DMS153 treated with DMSO at 0.1 percent for 48 hours (cell line): ENCODE measurements around the gene BICDL2.
"Not testable (repeated sequence)": the region's sequence is repeated elsewhere in the genome, so short reads cannot be mapped to it uniquely, and the experiment has no call there.

Source experiments
- DNase-seq: peaks from one replicate; lab custom pipeline; 2025; ENCODE audit not compliant: unreplicated experiment; lab: John Stamatoyannopoulos, UW

The BICDL2 gene

DNA sequence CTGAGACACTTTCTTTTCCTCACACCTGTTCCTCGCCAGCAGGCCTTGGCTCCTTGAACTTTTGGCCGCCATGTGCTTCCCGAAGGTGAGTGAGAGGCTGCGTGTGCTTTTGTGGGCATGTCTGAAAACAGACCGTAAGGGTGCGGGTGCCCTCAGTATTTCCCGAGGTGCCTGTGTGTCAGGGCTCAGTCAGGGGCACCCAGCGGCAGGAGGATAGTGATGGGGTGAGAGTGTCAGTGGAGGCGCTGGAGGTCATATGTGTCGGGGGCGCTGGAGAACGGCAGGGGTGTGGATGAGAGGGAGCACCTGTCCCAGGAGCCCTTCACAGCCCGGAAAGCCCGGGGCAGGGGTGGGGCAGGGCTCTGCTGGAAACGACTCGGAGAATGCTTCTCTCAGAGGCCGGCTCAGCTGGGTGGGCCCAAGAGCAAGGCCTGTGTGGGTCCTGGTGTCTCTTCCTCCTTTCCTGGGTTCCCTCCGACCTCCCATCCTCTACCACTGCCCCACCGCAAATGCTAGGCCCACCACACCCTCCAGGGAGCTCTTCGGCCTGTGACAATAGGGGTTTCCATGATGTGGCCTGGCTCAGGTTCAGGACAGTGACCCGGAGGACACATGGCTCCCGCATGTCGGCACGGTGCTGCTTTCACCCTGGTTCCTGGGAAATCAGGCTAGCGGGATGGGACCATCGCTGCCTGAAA lies 29.1 kb upstream of the BICDL2 start:
- DNase-seq, result no peak

GRCh38 chr16:3065069-3065741 lies 28.5 kb upstream of the BICDL2 start, which contains the start of gene IL32:
TSS of gene IL32 (plus strand) at chr16:3065640. CDS start at chr16:3065812, 172 bp downstream.
- no peak for DNase-seq

DNA sequence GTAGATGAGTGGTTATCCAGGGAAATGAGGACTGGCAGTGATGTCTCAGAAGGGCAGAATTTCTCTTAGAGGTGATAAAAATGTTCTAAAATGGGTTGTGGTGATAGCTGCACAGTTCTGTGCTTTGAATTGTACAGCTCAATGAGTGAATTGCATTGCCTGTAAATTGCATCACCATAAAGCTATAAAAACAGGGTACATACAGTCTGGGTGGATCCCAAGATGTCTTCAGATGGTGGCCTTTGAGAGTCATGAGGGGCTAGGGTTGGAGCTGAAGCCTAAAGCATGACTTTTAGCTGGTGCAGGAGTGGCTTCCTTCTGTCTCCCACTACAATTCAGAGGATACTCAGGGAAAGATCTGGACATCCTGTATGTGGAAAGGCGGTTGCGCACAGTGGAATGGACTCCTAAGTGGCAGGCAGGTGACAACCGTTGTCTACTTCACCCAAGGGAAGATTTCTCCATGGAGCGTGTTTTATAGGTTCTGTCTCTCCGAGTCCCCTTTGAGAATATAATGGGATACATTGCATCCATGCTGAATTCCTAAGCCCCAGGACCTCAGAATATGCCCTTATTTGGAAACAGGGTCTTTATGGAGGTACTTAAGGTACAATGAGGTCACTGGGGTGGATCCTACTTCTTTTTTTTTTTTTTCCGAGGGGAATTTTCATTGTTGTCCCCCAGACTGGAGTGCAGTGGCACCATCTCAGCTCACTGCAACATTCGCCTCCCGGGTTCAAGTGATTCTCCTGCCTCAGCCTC lies 27.1 kb upstream of the BICDL2 start:
- DNase-seq, result no peak

DNA sequence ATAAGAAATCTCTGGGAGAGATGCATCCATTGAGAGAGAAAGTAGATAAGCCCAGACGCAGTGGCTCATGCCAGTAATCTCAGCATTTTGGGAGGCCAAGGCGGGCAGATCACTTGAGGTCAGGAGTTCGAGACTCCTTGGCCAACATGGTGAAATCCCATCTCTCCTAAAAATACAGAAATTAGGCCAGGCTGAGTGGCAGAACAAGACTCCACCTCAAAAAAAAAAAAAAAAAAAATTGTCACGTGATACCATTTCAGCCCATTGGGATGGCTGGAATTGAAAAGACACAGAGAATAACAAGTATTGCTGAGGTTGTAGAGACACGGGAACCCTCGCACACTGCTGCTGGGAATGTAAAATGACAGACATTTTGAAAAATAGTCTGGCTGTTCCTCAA lies 25.8 kb upstream of the BICDL2 start:
- DNase-seq, result no peak

GRCh38 chr16:3060339-3061127 lies 23.8 kb upstream of the BICDL2 start:
- no peak for DNase-seq

GRCh38 chr16:3059723-3060242 lies 23.0 kb upstream of the BICDL2 start:
- no peak for DNase-seq

GRCh38 chr16:3059041-3059722 lies 22.4 kb upstream of the BICDL2 start:
- DNase-seq, result peak; percentile 62

- DNase-seq, result no peak
Measured at GRCh38 chr16:3058139-3059030, 21.6 kb upstream of the BICDL2 start.

- no peak for DNase-seq
Measured at GRCh38 chr16:3057181-3058138, 20.7 kb upstream of the BICDL2 start.

- no peak for DNase-seq
Measured at GRCh38 chr16:3056336-3057180, 19.8 kb upstream of the BICDL2 start.

- DNase-seq, result not testable (repeated sequence)
Measured at GRCh38 chr16:3055734-3056115, 19.0 kb upstream of the BICDL2 start.

DNA sequence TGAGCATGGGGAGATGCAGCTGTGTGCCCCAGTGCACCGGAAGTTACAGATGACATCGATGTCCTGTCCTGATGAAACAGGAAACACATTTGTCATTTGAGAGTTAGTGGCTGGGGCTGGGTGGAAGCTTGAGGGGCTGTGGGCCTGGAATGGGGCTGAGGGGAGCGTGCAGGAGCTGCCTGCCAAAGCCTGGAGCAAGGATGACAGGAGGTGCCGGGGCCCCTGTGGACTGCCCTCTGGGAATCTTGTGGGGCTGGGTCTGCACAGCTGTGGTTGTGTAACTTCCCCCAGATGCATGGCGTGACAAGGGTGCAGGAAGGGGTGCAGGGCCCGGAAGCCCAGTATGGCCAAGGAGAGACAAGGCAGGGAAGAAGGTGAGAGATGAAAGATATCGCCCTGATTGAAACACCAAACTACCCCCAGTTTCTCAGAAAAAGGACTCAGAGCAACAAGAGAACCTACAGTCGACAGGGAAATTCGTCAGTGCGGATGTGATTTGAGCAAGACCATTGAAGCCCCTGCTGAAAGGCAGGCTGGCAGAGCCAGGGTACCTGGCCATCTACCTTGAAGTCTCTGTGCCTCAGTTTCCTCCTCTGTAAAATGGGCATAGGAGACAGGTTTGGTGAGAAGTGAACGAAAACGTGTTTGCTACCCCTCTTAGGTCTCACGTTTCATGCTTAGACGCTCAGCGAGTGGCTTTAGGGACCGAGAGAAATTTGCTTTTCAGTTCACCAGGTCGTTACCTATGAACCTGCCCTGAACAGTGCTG lies 18.4 kb upstream of the BICDL2 start:
- DNase-seq, result no peak

- not testable (repeated sequence) for DNase-seq
Measured at GRCh38 chr16:3053330-3053710, 16.6 kb upstream of the BICDL2 start.

DNA sequence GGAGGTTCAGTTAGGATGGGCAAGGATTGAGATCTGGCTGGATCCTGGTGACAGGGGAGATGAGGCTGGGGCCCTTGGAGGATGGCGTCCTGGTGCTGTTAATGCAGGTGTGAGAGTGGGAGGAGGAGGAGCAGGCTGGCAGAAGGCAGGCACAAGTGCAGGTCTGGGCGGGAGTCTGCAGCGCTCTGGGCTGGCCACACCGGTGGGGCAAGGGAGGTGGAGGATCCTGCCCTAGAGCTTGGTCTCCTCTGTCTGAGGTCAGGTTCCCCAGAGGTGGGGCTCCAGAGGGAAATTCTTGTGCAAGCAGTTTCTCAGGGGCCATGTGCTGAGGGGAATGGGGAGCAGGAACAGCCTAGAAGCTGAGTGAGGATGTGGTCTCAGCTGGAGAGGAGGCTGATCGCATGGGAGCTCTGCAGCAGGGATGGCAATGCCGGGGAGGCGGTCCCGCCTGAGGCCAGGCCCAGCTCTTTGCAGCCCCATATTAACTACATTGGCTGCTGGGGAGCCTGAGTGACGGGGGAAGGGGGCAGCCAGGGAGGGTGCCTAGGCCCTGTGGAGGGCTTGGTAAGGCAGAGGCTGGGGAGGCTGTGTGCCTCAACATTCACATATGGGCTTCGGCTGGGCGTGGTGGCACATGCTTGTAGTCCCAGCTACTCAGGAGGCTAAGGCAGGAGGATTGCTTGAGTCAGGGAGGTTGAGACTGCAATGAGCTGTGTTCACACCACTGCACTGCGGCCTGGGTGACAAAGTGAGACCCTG lies 16.0 kb upstream of the BICDL2 start:
- not testable (repeated sequence) for DNase-seq

DNA sequence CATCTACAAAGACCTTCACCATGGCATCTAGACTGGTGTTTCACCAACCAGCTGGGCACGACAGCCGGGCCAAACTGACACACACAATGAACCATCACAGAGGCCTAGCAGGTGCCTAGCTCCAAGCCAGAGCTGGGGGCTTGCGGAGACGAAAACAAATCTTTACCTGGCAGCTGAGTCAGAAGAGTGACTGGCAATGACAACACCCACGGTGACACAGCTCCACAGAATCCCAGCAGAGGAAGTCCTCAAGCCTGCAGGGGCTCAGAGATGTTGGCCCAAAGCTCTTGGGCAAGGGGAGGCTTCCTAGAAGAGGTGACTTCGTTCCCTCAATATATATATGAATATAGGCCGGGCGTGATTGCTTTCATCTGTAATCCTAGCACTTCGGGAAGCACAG lies 14.8 kb upstream of the BICDL2 start:
- DNase-seq, result no peak

GRCh38 chr16:3051009-3051408 lies 14.3 kb upstream of the BICDL2 start:
- DNase-seq, result no peak
